ENCODE data around the gene CASP8. TPM values are rescaled to one million over a fixed set of nuclear protein-coding genes. Genes with fewer than 3 reads are reported as not detected.

The CASP8 gene
- total and polyA plus RNA-seq, 2 donors (not counting 3 experiments of a cell fraction or from before 2014, with no cell fraction given) = 5.3 to 5.8 TPM

- Histone ChIP-seq H3K4me1 (ENCODE audit: control insufficient read depth, extremely low read depth, insufficient read depth, low read length) (peaks cover 9% of the 10 kb centered on the region), H3K27ac (ENCODE audit: insufficient read depth, low read depth, low read length) (no peak overlapping the region), H3K36me3 (ENCODE audit: control insufficient read depth in 2 of 2, extremely low read depth in 1 of 2, insufficient read depth in 2 of 2, low read length in 2 of 2) (no peaks in the 10 kb centered on the region), H3K4me2 (ENCODE audit: insufficient read depth, low read length) (no peak overlapping the region), H3K9me3 (replicated peaks; ENCODE audit: control insufficient read depth, insufficient read depth, low read length) (no peaks in the 10 kb centered on the region), H4K20me1 (replicated peaks; ENCODE audit: control insufficient read depth, extremely low read depth, insufficient read depth, low read length) (no peaks in the 10 kb centered on the region), H3K27me3 (ENCODE audit: control insufficient read depth in 2 of 2, insufficient read depth in 2 of 2, low read length in 2 of 2) (no peaks in the 10 kb centered on the region), H3K4me3 (replicated peaks in 1 of 3; ENCODE audit: insufficient read depth in 1 of 3, low read depth in 1 of 3, low read length in 3 of 3) (no peak overlapping the region), H3K9me1 (replicated peaks; ENCODE audit: control insufficient read depth, extremely low read depth, insufficient read depth, low read length) (no peaks in the 10 kb centered on the region), H3K9ac (replicated peaks; ENCODE audit: extremely low read depth, insufficient read depth, low read length) (no peak overlapping the region), H2AFZ (ENCODE audit: low read depth, low read length) (no peak overlapping the region), H3K79me2 (ENCODE audit: control insufficient read depth, insufficient read depth, low read length) (peaks cover 2% of the 10 kb centered on the region)
- ChIA-PET CTCF (interaction anchor here (1.4 kb wide), 1 partner anchor 99 kb away, joined by 3 read pairs; no protein-coding TSS in a partner anchor), POLR2A (no interaction called here)
- no peak for DNase-seq (ENCODE audit: low read depth, low spot score)
- FAIRE-seq = no peak
- intact Hi-C loops (cut with micrococcal nuclease) = no loop called here
- TF ChIP-seq FOS (IDR thresholded peaks at IDR 0.05; ENCODE audit: borderline replicate concordance, insufficient read depth, low read length) (no peak), POLR2A (IDR thresholded peaks at IDR 0.05; ENCODE audit: low read depth, low read length) (no peak)
- BruUV-seq (replicated peaks) = no TSS peak
- dilution Hi-C loops (cut with MboI; ENCODE audit: extremely low pct_ligation_motif_present, low sequenced_read_pairs) = no loop called here
Measured at GRCh38 chr2:201264472-201265173, 4.3 kb downstream of the CASP8 start.

GRCh38 chr2:201266629-201267028, 6.3 kb downstream of the CASP8 start:
- Histone ChIP-seq H3K27ac (ENCODE audit: insufficient read depth, low read depth, low read length) (no peak overlapping the region), H3K9ac (replicated peaks; ENCODE audit: extremely low read depth, insufficient read depth, low read length) (no peak overlapping the region), H3K9me3 (replicated peaks; ENCODE audit: control insufficient read depth, insufficient read depth, low read length) (no peaks in the 10 kb centered on the region), H3K9me1 (replicated peaks; ENCODE audit: control insufficient read depth, extremely low read depth, insufficient read depth, low read length) (no peaks in the 10 kb centered on the region), H3K4me1 (ENCODE audit: control insufficient read depth, extremely low read depth, insufficient read depth, low read length) (no peaks in the 10 kb centered on the region), H4K20me1 (replicated peaks; ENCODE audit: control insufficient read depth, extremely low read depth, insufficient read depth, low read length) (no peaks in the 10 kb centered on the region), H3K27me3 (ENCODE audit: control insufficient read depth in 2 of 2, insufficient read depth in 2 of 2, low read length in 2 of 2) (no peaks in the 10 kb centered on the region), H2AFZ (ENCODE audit: low read depth, low read length) (no peak overlapping the region), H3K4me3 (replicated peaks in 1 of 3; ENCODE audit: insufficient read depth in 1 of 3, low read depth in 1 of 3, low read length in 3 of 3) (no peak overlapping the region), H3K79me2 (ENCODE audit: control insufficient read depth, insufficient read depth, low read length) (no peaks in the 10 kb centered on the region), H3K36me3 (ENCODE audit: control insufficient read depth in 2 of 2, extremely low read depth in 1 of 2, insufficient read depth in 2 of 2, low read length in 2 of 2) (no peaks in the 10 kb centered on the region), H3K4me2 (ENCODE audit: insufficient read depth, low read length) (no peak overlapping the region)
- intact Hi-C loops (cut with micrococcal nuclease) (no loop called here), dilution Hi-C loops (cut with MboI; ENCODE audit: extremely low pct_ligation_motif_present, low sequenced_read_pairs) (no loop called here)
- TF ChIP-seq POLR2AphosphoS5 (IDR thresholded peaks at IDR 0.05; ENCODE audit: insufficient read depth, low read depth, low read length) = no peak
- TF ChIP-seq MYC (IDR thresholded peaks at IDR 0.05; ENCODE audit: low read depth, low read length) = no peak
- no peak for TF ChIP-seq JUN (IDR thresholded peaks at IDR 0.05; ENCODE audit: borderline replicate concordance, insufficient read depth, insufficient read length, low read depth)
- TF ChIP-seq CTCF (IDR thresholded peaks at IDR 0.05; ENCODE audit: extremely low read depth in 1 of 2, insufficient read depth in 1 of 2, low read depth in 1 of 2, low read length in 2 of 2) = no peak
- TF ChIP-seq FOS (IDR thresholded peaks at IDR 0.05; ENCODE audit: borderline replicate concordance, insufficient read depth, low read length) = no peak
- TF ChIP-seq POLR2A (IDR thresholded peaks at IDR 0.05; ENCODE audit: low read depth, low read length) = no peak
- TF ChIP-seq MAX (IDR thresholded peaks at IDR 0.05; ENCODE audit: insufficient read depth, insufficient read length) = no peak
- TF ChIP-seq GATA2 (IDR thresholded peaks at IDR 0.05; ENCODE audit: insufficient read depth, insufficient read length, low read depth, low read length) = no peak
- no peak for TF ChIP-seq EZH2 (IDR thresholded peaks at IDR 0.05; ENCODE audit: borderline replicate concordance, low read depth, low read length, severe bottlenecking)
- ChIA-PET CTCF (interaction anchor here (0.5 to 1.1 kb wide), 2 partner anchors 9 to 15 kb away, joined by 3 read pairs; no protein-coding TSS in a partner anchor), POLR2A (no interaction called here)
- BruUV-seq (replicated peaks) = no TSS peak
- FAIRE-seq (no peak), DNase-seq (ENCODE audit: low read depth, low spot score) (no peak)
